Spleen (tissue), 11 donors: ENCODE results near the gene SLC27A1. TPM values are rescaled to one million over a fixed set of nuclear protein-coding genes. Genes with fewer than 3 reads are reported as not detected.
"Not testable (repeated sequence)": the region's sequence is repeated elsewhere in the genome, so short reads cannot be mapped to it uniquely, and the experiment has no call there.

Experiments used
- DNase-seq: peaks from one replicate; pipeline ENCODE4 v3.0.0-alpha.2; 2020
- H3K27ac ChIP-seq, 8 donors: fragments of 200-600 bp; sonication (generic) in 7 of 8; 1 replicate in 4 of 8; 2 replicates in 4 of 8; pipeline versions ENCODE4 v1.5.0 to v1.8.0; 2016 to 2021; ENCODE audit warnings: inconsistent platforms in 4 of 8, mild to moderate bottlenecking in 4 of 8, moderate library complexity in 1 of 8
- H3K27me3 ChIP-seq, 7 donors: fragments of 200-600 bp; sonication (generic) in 6 of 7; replicated peaks in 1 of 7; 1 replicate in 4 of 7; 2 replicates in 3 of 7; pipeline versions ENCODE4 v1.5.0 to v1.8.0; 2016 to 2021; ENCODE audit warnings: inconsistent platforms in 3 of 7, mild to moderate bottlenecking in 1 of 7
- H3K36me3 ChIP-seq, 6 donors: fragments of 200-600 bp; sonication (generic) in 5 of 6; 1 replicate in 4 of 6; 2 replicates in 2 of 6; pipeline versions ENCODE4 v1.5.0 to v1.8.0; 2016 to 2021; ENCODE audit warnings: inconsistent platforms in 2 of 6
- H3K4me1 ChIP-seq, 6 donors: fragments of 200-600 bp; sonication (generic) in 5 of 6; 1 replicate in 3 of 6; 2 replicates in 3 of 6; pipeline versions ENCODE4 v1.5.0 to v1.8.0; 2016 to 2021; ENCODE audit warnings: inconsistent platforms in 3 of 6
- H3K4me3 ChIP-seq, 8 donors: fragments of 200-600 bp; sonication (generic) in 7 of 8; 1 replicate in 4 of 8; 2 replicates in 4 of 8; pipeline versions ENCODE4 v1.5.0 to v1.8.0; 2016 to 2021; ENCODE audit warnings: inconsistent platforms in 4 of 8, mild to moderate bottlenecking in 4 of 8, moderate library complexity in 2 of 8
- H3K9me3 ChIP-seq, 8 donors: fragments of 200-600 bp; sonication (generic) in 7 of 8; 1 replicate in 4 of 8; 2 replicates in 4 of 8; pipeline versions ENCODE4 v1.5.0 to v1.8.0; 2016 to 2021; ENCODE audit warnings: inconsistent platforms in 4 of 8
- CTCF ChIP-seq, 11 experiments: fragments of 200-600 bp in 7 of 11; fragments of 450-650 bp in 4 of 11; sonication (generic) in 4 of 11; IDR thresholded peaks in 8 of 11; conservative IDR thresholded peaks in 3 of 11; 1 replicate in 7 of 11; 2 replicates in 4 of 11; pipeline versions ENCODE4 v1.4.0 to v1.8.0; 2016 to 2021; ENCODE audit warnings: antibody characterized with exemption in 11 of 11, inconsistent platforms in 4 of 11, mild to moderate bottlenecking in 1 of 11
- POLR2A ChIP-seq, 3 donors: fragments of 450-650 bp; IDR thresholded peaks; one replicate each; pipeline ENCODE4 v1.5.1; 2017; ENCODE audit warnings: antibody characterized with exemption in 3 of 3, mild to moderate bottlenecking in 1 of 3
- POLR2AphosphoS5 ChIP-seq, 3 donors: sonication (generic); formaldehyde crosslinking; IDR thresholded peaks; one replicate each; pipeline ENCODE4 v1.5.1; 2017; ENCODE audit warnings: antibody characterized with exemption in 3 of 3
- WGBS, 5 donors: extraction: QIAGEN DNeasy Blood & Tissue Kit in 3 of 5; methylation state at CpG; one replicate each; pipeline versions ENCODE4 v1.1.5 to v1.1.7; 2013 to 2018; 5-methylcytosine and 5-hydroxymethylcytosine counted together
- intact Hi-C: fragments of 100-400 bp; cut with DNase I; formaldehyde crosslinking; loops from one replicate; pipeline ENCODE4 v1.15.0; 2023; ENCODE audit warnings: low total_unique reads
- polyA plus RNA-seq, 3 donors: library from polyadenylated mRNA; stranded (reverse); fragments of 200-250 nt; gene quantifications; one replicate each; pipeline ENCODE4 v1.2.1, GENCODE V29; 2013
- total RNA-seq, 7 donors: library from RNA; depleted of rRNA in 3 of 7; stranded (reverse); fragments of >200 nt in 3 of 7; fragmentation: NEBNext Ultra II Directional in 4 of 7; extraction: Animal tissue kit (Norgen Biotek cat#: 25700) in 4 of 7; gene quantifications; one replicate each; pipeline versions ENCODE4 v1.1.0 to v1.2.1, GENCODE V29; 2016 to 2021
- donor health status: healthy with polysubstance abuse.
- donor health status: DM: no; HTN: no; CAD: no; lungs with moderate emphysema.
- donor health status: DM: no; HTN: no; CAD: no.
- donor health status: Bipolar disorder and iron deficiency.
- donor health status: healthy.
- donor health status: DM: no; HTN: no; CAD: no.
- donor health status: DM: yes; HTN: yes; CAD: no.

Gene SLC27A1
- total and polyA plus RNA-seq, 10 donors, result 4.8 to 23.3 (median 14.8) TPM

- H3K4me1 ChIP-seq, result peaks cover 0 to 56% (median 32%) of the 10 kb centered on the region in 6 donors
- intact Hi-C loops, result loop anchor here (2.0 kb wide), 1 partner anchor 78 kb away; no protein-coding TSS in a partner anchor
- H3K9me3 ChIP-seq, result no peaks in the 10 kb centered on the region
- no peaks in the 10 kb centered on the region for H3K27me3 ChIP-seq
- H3K27ac ChIP-seq, result no peak overlapping the region
- TF ChIP-seq POLR2AphosphoS5 (IDR thresholded peaks at IDR 0.05) (peak in 2 of 3 donors; percentile 10 to 38), CTCF (IDR thresholded peaks at IDR 0.05 in 8 of 11, conservative IDR thresholded peaks at IDR 0.05 in 3 of 11) (no peak)
- peaks cover 0 to 24% (median 2%) of the 10 kb centered on the region in 6 donors for H3K36me3 ChIP-seq
- WGBS, 5 donors, result 86 to 92% (median 91%) methylated on average over 28 to 41 of the region's 41 CpGs
- peak; percentile 75 for DNase-seq
- H3K4me3 ChIP-seq, result no peak overlapping the region
These were observed 26.9 kb downstream of the SLC27A1 start for GRCh38 chr19:17497149-17497798.

DNA sequence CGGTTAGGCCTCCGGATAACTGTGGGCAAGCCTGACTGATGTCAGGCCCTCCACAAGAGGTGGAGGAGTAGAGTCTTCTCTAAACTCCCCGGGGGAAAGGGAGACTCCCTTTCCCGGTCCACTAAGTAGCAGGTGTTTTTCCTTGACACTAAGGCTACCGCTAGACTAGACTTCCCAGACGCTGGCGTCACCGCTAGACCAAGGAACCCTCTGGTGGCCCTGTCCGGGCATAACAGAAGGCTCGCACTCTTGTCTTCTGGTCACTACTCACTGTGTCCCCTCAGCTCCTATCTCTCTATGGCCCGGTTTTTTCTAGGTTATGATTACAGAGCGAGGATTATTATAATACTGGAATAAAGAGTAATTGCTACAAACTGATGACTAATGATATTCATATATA is 28.7 kb downstream of the SLC27A1 start:
- H3K9me3 ChIP-seq, DNase-seq, H3K4me3 ChIP-seq, H3K27me3 ChIP-seq, intact Hi-C loops: not testable (repeated sequence)
- Histone ChIP-seq H3K4me1 (peaks cover 0 to 58% (median 32%) of the 10 kb centered on the region in 6 donors), H3K36me3 (peaks cover 0 to 26% (median 2%) of the 10 kb centered on the region in 6 donors), H3K27ac (peak overlapping the region in 5 of 8 donors; percentile 48 to 85 (median 78))
- 71 to 79% (median 79%) methylated on average over 10 to 12 of the region's 12 CpGs for WGBS, 5 donors

DNA sequence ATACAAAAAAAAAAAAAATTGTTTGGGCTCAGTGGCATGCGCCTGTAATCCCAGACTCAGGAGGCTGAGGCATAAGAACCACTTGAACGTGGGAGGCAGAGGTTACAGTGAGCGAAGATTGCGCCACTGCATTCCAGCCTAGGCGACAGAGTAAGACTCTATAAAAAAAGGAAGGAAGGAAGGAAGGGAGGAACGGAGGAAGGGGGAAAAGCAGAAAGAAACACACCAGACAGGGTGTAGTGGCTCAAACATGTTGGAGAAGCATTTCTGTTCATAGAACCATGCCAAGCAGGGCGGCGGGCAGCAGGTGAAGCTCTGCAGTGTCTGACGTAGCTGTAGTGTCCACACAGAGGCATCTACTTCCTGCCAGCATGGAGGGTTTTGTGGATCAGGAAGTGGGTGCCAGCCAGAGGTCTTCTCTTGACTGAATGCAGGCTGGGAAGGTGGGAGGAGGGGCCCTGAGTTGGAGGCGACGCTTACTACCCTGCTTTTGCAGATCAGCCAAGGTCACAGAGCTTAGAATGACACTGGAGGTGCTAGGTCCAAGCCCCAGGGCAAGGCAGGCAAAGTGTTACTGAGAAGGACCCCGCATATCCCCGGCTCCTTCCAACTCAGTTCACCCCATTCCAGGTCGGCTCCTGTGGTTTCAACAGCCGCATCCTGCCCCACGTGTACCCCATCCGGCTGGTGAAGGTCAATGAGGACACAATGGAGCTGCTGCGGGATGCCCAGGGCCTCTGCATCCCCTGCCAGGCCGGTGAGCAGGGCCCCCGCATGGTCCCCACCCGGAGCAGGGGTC is 29.5 kb downstream of the SLC27A1 start:
- peak in 2 of 3 donors; percentile 31 to 56 for TF ChIP-seq POLR2AphosphoS5 (IDR thresholded peaks at IDR 0.05)
- TF ChIP-seq CTCF (IDR thresholded peaks at IDR 0.05 in 8 of 11, conservative IDR thresholded peaks at IDR 0.05 in 3 of 11), result no peak
- H3K4me3 ChIP-seq, result peak overlapping the region in 1 of 8 donors; percentile 24
- intact Hi-C loops, result no loop called here
- H3K36me3 ChIP-seq, result peaks cover 0 to 34% (median 2%) of the 10 kb centered on the region in 6 donors
- peak overlapping the region; percentile 13 to 85 (median 76) for H3K27ac ChIP-seq
- 22 to 39% (median 27%) methylated on average over 11 to 21 of the region's 21 CpGs for WGBS, 5 donors
- H3K4me1 ChIP-seq, result peaks cover 0 to 65% (median 35%) of the 10 kb centered on the region in 6 donors
- DNase-seq, result no peak
- no peaks in the 10 kb centered on the region for H3K27me3 ChIP-seq
- no peaks in the 10 kb centered on the region for H3K9me3 ChIP-seq

- intact Hi-C loops, result no loop called here
- H3K27me3 ChIP-seq, result no peaks in the 10 kb centered on the region
- no peak for DNase-seq
These were observed 30.3 kb downstream of the SLC27A1 start for GRCh38 chr19:17500447-17501198.

More at GRCh38 chr19:17500447-17501198, 30.3 kb downstream of the SLC27A1 start:
- TF ChIP-seq POLR2A (IDR thresholded peaks at IDR 0.05) (no peak), POLR2AphosphoS5 (IDR thresholded peaks at IDR 0.05) (peak in 1 of 3 donors; percentile 49)
- Histone ChIP-seq H3K27ac (peak overlapping the region; percentile 13 to 85 (median 76)), H3K9me3 (no peaks in the 10 kb centered on the region), H3K4me3 (peak overlapping the region in 1 of 8 donors; percentile 24), H3K36me3 (peaks cover 0 to 42% (median 5%) of the 10 kb centered on the region in 6 donors), H3K4me1 (peaks cover 0 to 72% (median 37%) of the 10 kb centered on the region in 6 donors)
- 89 to 96% (median 91%) methylated on average over 20 to 27 of the region's 27 CpGs for WGBS, 5 donors
